Kidney (tissue), 14 donors: ENCODE data around the gene HDAC11. TPM values are rescaled to one million over a fixed set of nuclear protein-coding genes. Genes with fewer than 3 reads are reported as not detected.

Experiments used
- DNase-seq, 5 donors: peaks; one replicate each; pipeline ENCODE4 v3.0.0-alpha.2; 2013 to 2020
- FAIRE-seq: peaks from 2 replicates; lab custom pipeline; 2012; peaks lifted over from hg19 to GRCh38; lab: Jason Lieb, UNC
- H3K27ac ChIP-seq, 2 donors: one replicate each; pipeline ENCODE4 v1.7.0; 2013; ENCODE audit warnings: low read depth in 2 of 2, low read length in 2 of 2, inconsistent platforms in 1 of 2
- H3K27me3 ChIP-seq: one replicate; pipeline ENCODE4 v1.7.1; 2013; ENCODE audit warnings: low read length, inconsistent platforms; ENCODE audit not compliant: control insufficient read depth, insufficient read depth
- H3K36me3 ChIP-seq, 3 donors: one replicate each; pipeline versions ENCODE4 v1.7.0 to v1.7.1; 2013; ENCODE audit warnings: low read length in 3 of 3, control low read depth in 1 of 3, inconsistent platforms in 1 of 3; ENCODE audit not compliant: insufficient read depth in 3 of 3, control insufficient read depth in 2 of 3
- H3K4me1 ChIP-seq, 3 donors: one replicate each; pipeline versions ENCODE4 v1.7.0 to v1.7.1; 2013; ENCODE audit warnings: low read length in 3 of 3, inconsistent platforms in 1 of 3, low read depth in 1 of 3; ENCODE audit not compliant: control insufficient read depth in 2 of 3, insufficient read depth in 2 of 3
- H3K4me3 ChIP-seq, 3 donors: one replicate each; pipeline versions ENCODE4 v1.7.0 to v1.8.1; 2013; ENCODE audit warnings: low read length in 3 of 3, control low read depth in 1 of 3, inconsistent platforms in 1 of 3
- H3K9ac ChIP-seq, 3 donors: one replicate each; pipeline versions ENCODE4 v1.7.0 to v1.7.1; 2013; ENCODE audit warnings: low read length in 3 of 3, control low read depth in 1 of 3, inconsistent platforms in 1 of 3
- H3K9me3 ChIP-seq, 3 donors: one replicate each; pipeline versions ENCODE4 v1.7.0 to v1.7.1; 2013; ENCODE audit warnings: low read length in 3 of 3, control low read depth in 1 of 3, inconsistent platforms in 1 of 3; ENCODE audit not compliant: control insufficient read depth in 2 of 3, insufficient read depth in 1 of 3
- intact Hi-C: fragments of 100-400 bp; cut with DNase I; formaldehyde crosslinking; loops from one replicate; pipeline ENCODE4 v1.11.1; 2022
- polyA plus RNA-seq: library from polyadenylated mRNA; stranded (reverse); fragments of 350-450 nt; fragmentation: Illumina TruSeq; extraction: RNeasy Lipid Tissue Mini Kit (QIAGEN cat#74804); gene quantifications from one replicate; pipeline ENCODE4 v1.2.3, GENCODE V29; 2014; ENCODE audit warnings: low read depth, low replicate concordance; ENCODE audit not compliant: insufficient read depth
- total RNA-seq: library from RNA; stranded (reverse); fragmentation: NEBNext Ultra II Directional; extraction: Animal tissue kit (Norgen Biotek cat#: 25700); gene quantifications from one replicate; pipeline ENCODE4 v1.2.1, GENCODE V29; 2021
- TF ChIP-seq, protein P1 (sequence below): IDR thresholded peaks from 3 replicates; pipeline ENCODE4 v1.5.1; 2012; ENCODE audit warnings: mild to moderate bottlenecking, moderate library complexity, borderline replicate concordance; ENCODE audit not compliant: insufficient read depth; ENCODE audit errors: extremely low read depth
- donor health status: control.
- donor health status: control.
- donor health status: control.
- donor health status: control.
- donor health status: control.
- donor health status: DM: yes; HTN: yes; CAD: no.
- donor health status: Normal renal cell carcinoma (clear cell type).

HDAC11 gene
- total and polyA plus RNA-seq, 2 donors from 2014 or later: 28.3 to 43.7 TPM

DNA sequence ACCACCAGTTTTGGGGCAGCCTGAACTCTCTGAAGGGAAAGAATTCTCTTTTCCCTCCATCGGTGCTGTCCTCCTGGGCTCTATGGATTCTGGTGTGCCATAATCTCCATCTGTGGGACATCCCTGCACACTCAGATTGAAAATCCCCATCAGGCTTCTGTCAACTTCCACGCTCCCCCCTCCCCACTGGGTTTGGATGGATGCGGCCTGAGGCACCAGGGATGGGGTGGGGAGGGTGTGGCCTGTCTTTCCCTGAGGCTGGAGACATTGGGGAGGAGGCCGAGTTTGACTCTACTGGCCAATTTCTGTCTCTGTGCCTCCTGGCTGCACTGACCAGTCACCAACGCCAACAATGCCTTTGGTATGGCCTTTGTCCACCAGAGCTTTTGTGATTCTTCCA, 52.5 kb downstream of the HDAC11 start:
- intact Hi-C loops: no loop called here
- Histone ChIP-seq H3K9ac (no peak overlapping the region), H3K4me1 (no peaks in the 10 kb centered on the region), H3K4me3 (no peak overlapping the region), H3K27ac (no peak overlapping the region), H3K9me3 (no peaks in the 10 kb centered on the region), H3K27me3 (no peaks in the 10 kb centered on the region), H3K36me3 (no peaks in the 10 kb centered on the region)
- TF ChIP-seq, protein P1, sequence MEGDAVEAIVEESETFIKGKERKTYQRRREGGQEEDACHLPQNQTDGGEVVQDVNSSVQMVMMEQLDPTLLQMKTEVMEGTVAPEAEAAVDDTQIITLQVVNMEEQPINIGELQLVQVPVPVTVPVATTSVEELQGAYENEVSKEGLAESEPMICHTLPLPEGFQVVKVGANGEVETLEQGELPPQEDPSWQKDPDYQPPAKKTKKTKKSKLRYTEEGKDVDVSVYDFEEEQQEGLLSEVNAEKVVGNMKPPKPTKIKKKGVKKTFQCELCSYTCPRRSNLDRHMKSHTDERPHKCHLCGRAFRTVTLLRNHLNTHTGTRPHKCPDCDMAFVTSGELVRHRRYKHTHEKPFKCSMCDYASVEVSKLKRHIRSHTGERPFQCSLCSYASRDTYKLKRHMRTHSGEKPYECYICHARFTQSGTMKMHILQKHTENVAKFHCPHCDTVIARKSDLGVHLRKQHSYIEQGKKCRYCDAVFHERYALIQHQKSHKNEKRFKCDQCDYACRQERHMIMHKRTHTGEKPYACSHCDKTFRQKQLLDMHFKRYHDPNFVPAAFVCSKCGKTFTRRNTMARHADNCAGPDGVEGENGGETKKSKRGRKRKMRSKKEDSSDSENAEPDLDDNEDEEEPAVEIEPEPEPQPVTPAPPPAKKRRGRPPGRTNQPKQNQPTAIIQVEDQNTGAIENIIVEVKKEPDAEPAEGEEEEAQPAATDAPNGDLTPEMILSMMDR: no peak
- peak in 1 of 5 donors; percentile 32 for DNase-seq
- FAIRE-seq: no peak

DNA sequence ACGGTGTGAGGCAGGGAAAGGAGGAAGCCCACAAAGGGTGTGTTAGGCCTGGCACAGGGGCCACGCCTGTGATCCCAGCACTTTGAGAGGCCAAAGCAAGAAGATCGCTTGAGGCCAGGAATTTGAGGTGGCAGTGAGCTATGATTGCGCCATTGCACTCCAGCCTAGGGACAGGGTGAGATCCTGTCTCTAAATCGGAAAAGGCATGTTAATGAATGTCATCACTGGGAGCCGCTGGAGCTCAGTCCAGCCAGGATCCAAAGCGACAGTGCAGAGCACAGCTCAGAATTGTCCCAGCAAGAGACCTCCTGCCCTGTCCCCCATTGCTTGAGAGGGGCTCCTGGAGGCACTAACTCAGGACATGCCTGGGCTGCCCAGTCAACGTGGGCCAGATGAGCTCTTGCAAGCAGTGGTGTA, 53.8 kb downstream of the HDAC11 start:
- Histone ChIP-seq H3K4me3 (no peak overlapping the region), H3K9me3 (no peaks in the 10 kb centered on the region), H3K27me3 (no peaks in the 10 kb centered on the region), H3K4me1 (no peaks in the 10 kb centered on the region), H3K9ac (no peak overlapping the region), H3K27ac (no peak overlapping the region), H3K36me3 (no peaks in the 10 kb centered on the region)
- FAIRE-seq: no peak
- intact Hi-C loops: no loop called here
- peak in 1 of 5 donors; percentile 32 for DNase-seq
- TF ChIP-seq, protein P1: no peak

DNA sequence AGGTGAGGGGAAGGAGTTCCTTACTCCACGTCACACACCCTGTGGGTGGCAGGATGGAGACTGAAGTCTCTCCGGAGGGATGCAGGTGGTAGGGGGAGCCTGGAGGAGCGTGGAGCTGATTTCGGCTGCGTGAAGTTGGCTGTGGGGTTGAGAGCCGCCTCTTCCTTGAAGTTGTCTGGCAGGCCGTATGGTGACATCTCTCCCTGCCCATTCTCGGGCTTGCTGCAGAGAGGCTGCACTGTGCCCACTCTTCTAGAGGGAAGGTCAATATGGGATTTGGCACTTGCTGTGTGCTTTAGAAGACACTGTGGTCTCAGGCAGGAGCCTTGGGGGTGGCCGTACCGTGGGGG, 55.4 kb downstream of the HDAC11 start:
- Histone ChIP-seq H3K27me3 (no peaks in the 10 kb centered on the region), H3K4me3 (no peak overlapping the region), H3K9me3 (no peaks in the 10 kb centered on the region), H3K36me3 (no peaks in the 10 kb centered on the region), H3K4me1 (no peaks in the 10 kb centered on the region), H3K9ac (no peak overlapping the region), H3K27ac (no peak overlapping the region)
- DNase-seq (peak in 1 of 5 donors; percentile 36), FAIRE-seq (no peak)
- intact Hi-C loops: no loop called here
- TF ChIP-seq, protein P1: no peak

DNA sequence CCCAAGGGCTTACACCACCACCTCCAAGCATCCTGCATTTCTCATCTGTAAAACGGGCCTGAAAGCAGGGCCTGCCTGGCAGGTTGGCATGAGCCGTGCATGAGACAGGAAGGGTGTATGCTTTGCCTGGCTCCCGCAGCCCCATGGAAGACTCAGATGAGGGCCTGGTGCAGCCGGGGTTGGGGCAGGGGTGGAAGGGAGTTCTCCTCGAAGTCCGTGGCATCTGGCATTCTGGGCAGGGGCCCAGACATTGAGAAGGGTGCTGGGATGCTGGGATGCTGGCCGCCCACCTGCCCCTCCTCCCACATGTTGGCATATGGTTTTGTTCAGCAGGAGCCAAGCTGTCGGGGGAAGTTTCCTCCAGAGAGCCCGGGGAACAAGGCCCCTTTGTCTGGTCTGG, 55.8 kb downstream of the HDAC11 start:
- Histone ChIP-seq H3K4me3 (no peak overlapping the region), H3K27ac (no peak overlapping the region), H3K9me3 (no peaks in the 10 kb centered on the region), H3K4me1 (no peaks in the 10 kb centered on the region), H3K36me3 (no peaks in the 10 kb centered on the region), H3K9ac (no peak overlapping the region), H3K27me3 (no peaks in the 10 kb centered on the region)
- TF ChIP-seq, protein P1: no peak
- intact Hi-C loops: no loop called here
- DNase-seq (peak in 1 of 5 donors; percentile 50), FAIRE-seq (no peak)
